HG03175 (cell line): ENCODE measurements around the gene SLC1A7.

Experiments
- ATAC-seq: cut with Tn5 transposase; IDR thresholded peaks from one replicate; pipeline ENCODE4 v1.9.1; 2021; ENCODE audit warnings: mild to moderate bottlenecking, moderate library complexity; ENCODE audit not compliant: unreplicated experiment

Gene SLC1A7

DNA sequence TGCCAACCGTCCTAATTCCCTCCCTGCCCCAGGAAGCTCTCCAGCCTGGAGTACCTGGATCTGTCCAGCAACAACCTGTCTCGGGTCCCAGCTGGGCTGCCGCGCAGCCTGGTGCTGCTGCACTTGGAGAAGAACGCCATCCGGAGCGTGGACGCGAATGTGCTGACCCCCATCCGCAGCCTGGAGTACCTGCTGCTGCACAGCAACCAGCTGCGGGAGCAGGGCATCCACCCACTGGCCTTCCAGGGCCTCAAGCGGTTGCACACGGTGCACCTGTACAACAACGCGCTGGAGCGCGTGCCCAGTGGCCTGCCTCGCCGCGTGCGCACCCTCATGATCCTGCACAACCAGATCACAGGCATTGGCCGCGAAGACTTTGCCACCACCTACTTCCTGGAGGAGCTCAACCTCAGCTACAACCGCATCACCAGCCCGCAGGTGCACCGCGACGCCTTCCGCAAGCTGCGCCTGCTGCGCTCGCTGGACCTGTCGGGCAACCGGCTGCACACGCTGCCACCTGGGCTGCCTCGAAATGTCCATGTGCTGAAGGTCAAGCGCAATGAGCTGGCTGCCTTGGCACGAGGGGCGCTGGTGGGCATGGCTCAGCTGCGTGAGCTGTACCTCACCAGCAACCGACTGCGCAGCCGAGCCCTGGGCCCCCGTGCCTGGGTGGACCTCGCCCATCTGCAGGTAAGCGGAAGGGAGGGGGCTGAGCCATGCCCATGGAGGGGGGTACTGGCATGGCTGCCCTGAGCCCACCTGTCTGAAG, 63.9 kb downstream of the SLC1A7 start:
- no peak for ATAC-seq

DNA sequence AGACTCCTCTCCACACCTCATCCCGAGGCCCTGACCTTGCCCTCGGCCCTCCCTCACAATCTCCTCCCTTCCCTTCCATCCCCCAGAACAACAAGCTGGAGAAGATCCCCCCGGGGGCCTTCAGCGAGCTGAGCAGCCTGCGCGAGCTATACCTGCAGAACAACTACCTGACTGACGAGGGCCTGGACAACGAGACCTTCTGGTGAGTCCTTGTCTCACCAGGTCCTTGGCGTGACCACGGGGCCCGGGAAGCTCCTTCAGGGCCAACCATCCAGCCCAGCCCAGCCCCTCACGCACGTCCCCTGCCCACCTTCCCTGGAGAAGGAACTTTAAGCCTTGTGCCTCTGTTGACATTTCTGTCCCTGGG, 64.9 kb downstream of the SLC1A7 start:
- ATAC-seq, result no peak

DNA sequence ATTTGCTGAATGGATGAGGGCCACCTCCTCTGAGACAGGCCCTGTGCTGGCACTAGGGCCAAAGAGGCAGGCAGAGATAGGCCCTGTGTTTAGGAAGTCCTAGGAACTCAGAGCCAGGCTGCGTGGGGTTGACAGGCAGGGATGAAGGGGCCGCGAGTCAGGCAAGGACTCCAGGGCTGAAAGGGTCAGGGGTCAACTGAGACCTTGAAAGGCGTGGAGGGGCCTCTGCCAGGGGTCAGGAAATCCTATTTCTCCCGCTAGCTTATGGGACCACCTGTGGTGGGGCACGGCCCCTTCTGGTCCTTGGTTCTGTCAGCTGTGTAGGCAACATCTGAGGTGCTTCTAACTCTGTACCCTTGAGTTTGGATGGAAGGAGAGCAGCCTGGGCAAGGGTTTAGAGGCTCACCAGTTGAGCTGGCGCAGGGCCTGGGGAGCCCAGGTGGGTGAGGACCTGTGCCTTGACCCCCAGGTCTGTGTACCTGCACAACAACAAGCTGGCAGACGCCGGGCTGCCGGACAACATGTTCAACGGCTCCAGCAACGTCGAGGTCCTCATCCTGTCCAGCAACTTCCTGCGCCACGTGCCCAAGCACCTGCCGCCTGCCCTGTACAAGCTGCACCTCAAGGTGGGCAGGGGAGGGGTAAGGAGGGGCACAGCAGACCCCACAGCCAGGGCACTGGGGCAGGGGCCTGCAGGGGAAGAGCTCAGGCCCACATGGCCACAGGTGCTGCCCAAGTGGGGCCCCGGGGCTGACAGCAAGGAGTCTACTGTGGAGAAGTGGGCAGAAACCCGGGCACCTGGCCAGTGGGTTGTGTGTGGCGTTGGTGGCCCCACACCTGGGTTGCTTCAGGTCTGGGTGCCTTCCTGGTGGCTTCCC, 65.5 kb downstream of the SLC1A7 start:
- ATAC-seq, result no peak

DNA sequence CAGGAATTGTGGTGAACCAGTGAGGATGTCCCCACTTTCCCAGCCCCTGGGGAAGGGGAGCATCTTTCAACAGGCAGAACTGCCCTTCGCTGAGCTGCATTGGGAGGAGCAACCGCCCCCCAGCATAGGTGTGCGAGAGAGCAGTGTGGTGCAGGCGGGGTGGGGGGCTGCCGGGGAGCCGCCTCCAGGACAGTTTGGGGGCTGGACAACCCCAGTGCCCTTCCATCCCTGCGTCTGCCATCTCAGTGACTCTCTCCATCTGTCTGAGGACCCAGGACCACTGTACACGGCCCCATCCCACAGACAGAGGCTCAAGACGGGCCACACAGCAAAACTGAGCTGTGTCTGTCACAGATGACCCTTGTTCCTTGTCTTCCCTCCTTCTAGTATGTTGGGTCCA, 66.3 kb downstream of the SLC1A7 start:
- no peak for ATAC-seq

DNA sequence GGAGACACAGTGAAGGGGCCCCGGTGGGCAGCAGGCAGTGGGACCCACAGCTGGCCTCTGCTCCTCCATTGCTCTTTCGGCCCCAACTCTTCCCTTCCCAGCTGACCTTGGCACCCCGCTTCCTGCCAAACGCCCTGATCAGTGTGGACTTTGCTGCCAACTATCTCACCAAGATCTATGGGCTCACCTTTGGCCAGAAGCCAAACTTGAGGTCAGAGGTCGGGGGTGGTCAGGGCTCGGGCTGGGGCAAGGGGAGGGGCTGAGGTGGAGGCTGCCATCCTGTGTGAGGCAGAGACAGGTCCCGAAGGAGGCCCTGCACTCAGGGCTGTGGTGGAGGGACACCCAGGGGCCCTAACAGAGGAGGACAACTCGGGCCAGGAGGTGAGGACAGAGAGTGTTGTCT, 66.7 kb downstream of the SLC1A7 start:
- ATAC-seq, result no peak

DNA sequence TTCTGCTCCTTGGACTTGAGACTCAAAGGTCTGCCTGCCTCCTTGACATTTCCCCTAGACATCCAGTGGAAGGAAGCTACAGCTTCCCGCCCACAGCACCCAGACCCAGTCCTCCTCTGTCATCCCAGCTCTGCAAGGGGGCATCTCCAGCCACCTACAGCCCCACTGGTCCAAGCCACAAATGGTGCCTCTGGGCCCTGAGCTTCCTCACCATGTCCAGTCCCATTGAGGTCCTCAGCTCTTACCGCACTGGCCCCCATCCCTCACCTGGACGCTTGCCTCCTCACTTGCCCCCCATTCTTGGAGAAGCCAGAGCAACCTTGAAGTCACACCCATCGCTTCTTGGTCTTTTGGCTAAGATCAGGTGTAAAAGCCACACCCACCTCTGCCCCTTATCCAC, 67.2 kb downstream of the SLC1A7 start:
- no peak for ATAC-seq

DNA sequence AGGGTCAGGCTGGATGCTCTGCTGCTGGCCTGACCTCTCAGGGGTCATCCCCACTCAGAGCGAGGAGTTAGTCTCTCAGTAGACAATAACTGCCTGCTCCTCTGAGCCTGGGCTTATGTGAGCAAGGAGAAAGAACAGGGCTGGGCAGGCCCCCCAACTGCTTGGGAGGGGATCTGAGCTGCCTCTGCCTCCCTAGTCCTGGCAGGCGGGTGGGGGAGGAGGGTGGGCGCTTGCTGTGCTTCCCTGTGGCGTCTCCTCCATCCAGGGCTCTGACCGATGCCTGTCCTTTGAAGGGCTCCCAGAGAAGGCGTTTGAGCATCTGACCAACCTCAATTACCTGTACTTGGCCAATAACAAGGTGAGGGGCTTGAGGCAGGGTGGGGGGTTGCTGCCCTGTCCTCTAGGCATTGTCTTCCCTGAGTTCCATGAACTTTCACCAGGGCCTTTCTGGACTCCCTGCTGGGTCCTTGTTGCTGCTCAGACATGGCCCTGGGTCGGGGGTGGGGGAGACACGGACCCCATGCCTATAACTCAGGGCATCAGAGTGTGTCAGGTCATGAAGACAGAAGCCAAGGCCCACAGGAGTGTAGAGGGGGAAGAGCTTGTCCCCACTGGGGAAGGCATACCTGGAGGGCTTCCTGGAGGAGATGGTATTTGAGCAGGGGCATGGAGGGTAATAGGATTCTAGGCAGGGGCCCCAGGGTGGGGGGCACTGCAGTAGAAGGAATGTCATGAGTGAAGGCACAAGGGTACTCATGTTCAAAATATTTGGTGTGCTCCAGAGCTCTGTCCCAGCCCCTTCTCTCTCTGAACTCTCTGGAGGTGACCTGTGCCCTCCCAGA, 67.9 kb downstream of the SLC1A7 start:
- ATAC-seq, result no peak

DNA sequence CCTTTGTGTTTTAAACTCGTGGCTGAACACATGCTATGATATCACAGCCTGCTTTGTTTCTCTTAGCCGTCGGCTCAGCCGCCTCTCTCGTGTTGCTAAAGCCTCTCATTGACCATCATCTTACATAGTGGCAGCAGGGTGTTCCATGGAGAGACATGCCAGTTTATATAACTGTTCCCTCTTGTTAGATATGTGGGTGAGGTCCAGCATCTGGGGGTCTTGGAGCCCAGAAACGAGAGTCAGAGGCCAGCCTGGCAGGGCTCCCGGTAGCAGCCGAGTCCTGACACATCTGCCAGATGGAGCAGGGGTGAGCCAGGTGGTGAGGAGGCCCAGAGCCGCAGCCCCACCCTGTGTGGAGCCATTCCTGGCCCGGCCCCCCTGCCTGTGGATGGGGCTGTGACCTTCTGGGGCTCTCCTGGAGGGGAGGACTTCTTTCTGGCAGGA, 68.5 kb downstream of the SLC1A7 start:
- ATAC-seq, result no peak

DNA sequence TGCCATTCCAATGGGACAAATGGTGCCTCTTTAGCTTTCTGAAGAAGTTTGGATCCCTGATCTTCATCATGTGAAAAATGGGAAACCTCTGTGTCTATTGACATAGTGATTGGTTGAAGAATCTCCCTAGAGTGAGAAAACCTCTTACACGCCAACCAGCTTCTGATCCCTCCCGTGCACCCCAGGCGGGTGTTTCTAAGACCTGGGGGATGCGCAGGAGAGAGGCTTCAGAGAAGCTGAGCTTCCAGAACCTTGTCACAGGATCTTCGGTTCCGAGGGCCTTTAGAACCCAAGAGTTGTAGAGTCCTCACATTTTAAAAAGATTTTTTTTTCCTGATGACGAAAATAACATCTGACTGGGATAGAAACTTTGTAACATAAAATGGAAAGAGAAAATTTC, 69.2 kb downstream of the SLC1A7 start:
- ATAC-seq, result no peak

DNA sequence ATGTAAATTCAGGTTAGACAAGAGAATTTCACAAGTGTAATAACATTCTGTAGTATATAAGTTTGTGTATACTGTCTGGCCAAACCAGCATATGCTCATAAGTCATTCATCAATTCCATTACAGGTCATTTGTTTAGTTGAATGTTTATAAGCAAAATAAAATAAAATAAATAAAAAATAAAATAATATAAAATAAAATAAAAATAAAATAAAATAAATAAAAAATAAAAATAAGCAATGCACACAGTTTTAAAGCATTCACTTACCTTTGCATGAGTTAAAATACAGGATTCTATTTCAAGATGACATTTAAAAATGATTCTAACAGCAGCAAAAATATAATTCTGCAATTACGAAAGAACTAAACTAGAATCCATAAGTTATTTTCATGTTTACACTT, 70.5 kb downstream of the SLC1A7 start:
- no peak for ATAC-seq

DNA sequence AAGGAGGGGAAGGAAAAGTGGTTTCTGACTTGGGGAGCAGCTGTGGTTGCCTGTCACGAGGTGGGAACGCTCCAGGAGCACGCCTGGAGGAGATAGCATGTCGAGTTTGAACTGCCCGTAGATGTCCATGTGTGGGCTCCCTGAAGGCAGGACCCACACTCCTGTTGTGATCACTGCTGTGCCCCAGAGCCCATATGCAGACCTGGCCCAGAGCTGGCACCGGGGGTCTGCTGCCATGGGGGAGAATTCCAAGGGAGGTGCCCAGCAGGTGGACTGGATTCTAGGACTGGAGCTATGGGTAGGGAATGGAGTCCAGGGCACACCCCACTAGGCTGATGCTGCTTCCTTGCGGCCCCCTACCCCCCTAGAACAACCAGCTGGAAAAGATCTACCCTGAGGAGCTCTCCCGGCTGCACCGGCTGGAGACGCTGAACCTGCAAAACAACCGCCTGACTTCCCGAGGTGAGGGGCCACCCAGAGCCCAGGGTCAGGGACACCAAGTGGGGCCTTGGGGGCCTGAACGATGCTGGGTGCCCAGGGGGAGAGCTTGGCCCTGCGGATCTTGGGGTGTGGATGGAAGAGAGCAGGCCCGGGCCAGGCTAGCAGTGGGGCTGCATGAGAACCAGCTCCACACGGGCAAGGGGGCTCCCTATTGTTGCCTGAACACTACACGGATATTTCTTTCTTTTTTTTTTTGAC, 71.1 kb downstream of the SLC1A7 start:
- no peak for ATAC-seq

DNA sequence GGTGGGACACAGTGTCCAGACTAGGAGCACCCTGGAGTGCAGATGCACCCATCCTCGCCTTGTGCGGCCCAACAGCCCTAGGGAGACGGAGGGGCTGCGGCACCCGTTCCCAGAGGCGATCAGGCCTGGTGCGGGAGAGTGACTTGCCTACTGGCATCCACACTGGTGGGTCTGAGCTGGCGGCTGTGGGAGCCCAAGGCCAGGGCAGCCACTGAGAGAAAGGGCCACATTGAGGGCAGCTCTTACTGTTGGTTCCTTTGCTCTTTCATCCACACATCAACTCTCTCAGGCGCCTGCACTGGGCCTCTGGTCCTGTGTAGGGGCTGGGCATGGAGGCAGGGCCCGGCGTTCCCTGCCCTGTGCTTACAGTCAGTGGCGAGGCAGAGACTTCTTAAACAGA, 71.8 kb downstream of the SLC1A7 start:
- no peak for ATAC-seq

DNA sequence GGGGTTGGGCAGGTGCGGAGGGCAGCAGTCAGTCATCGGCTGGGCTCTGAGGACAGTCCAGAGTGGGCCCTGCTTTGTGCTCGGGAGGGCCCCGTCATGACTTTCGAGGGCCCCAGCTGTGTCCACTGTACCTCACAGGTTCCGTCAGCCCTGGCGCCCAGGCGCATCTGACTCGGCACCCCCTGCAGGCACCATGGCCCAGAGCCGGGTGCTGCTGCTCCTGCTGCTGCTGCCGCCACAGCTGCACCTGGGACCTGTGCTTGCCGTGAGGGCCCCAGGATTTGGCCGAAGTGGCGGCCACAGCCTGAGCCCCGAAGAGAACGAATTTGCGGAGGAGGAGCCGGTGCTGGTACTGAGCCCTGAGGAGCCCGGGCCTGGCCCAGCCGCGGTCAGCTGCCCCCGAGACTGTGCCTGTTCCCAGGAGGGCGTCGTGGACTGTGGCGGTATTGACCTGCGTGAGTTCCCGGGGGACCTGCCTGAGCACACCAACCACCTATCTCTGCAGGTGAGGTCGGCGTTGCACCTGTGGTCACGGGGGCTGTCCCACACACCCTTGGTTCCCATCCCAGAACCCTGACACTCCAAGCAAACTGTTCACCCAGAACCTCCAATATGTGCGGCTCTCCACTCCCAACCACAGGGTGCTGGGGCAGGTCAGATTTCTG, 72.6 kb downstream of the SLC1A7 start:
- no peak for ATAC-seq

DNA sequence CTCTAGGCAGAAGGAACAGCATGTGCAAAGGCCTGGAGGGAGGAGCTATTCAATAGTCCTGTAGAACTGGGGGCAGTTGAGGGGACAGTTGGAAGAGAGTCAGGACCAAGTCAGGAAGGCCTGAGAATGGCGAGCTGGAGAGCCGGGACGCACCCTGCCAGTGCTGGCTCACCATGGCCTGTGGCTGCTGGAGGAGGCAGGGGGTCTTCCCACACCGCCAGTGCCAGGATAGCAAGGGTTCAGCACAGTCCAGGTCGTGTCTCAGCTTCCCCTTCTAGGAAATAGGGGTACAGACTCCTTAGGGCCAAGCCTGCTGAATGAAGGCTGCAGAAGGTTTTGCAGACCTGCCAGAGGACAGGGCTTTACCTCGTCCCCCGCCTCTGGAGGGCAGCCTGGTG, 73.2 kb downstream of the SLC1A7 start:
- ATAC-seq, result no peak

DNA sequence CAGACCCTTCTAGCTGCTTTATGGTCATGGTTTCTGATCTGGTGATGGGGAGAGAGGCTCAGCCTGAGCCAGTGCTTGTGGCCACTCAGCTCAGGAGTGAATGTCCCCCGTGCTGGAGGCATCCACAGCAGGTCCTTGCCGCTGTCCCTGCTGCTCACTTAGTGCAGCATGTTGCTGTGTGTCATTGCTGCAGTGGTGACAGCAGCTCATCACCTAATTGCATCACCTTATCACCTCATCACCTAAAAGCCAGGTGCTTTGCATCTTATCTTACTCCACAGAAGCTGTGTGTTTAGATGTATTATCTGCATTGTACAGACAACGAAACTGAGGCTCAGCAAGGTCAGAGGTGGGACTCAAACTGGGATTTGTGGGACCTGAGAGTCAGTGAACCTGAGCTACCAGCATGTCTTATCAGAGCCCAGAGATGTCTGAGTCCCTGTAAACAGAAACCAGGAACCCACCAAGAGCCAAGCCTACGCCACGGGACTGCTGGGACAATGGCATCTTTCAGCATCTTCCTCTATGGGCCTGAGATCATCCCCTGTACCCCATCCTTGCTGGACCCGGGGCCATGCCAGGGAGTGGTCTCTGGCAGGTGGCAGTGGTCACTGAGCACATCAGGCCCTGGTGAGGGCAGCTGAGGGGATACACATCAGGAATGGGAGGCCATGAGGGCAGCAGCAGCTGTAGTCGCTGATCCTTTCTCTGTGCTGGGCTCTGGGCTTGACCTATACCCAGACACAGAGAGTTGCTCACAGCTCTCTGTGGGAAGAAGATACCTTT, 73.9 kb downstream of the SLC1A7 start:
- no peak for ATAC-seq

DNA sequence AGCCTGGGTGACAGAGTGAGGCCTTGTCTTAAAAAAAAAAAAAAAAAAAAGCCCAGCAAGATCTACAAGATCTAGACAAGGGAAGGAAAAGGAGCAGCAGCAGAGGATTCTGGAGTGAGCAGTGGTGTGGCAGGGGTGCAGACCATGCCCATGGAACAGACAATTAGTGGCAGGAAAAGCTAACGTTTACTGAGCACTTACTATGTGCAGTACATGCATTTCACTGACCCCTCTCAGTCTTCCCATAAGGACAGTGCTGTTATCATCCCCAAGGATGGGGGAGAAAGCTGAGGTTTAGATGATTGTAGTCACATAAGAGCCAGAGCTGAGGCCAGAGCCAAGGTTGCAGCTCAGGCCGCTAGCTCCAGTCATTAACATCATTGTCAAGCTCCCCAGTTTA, 74.6 kb downstream of the SLC1A7 start:
- ATAC-seq, result no peak

DNA sequence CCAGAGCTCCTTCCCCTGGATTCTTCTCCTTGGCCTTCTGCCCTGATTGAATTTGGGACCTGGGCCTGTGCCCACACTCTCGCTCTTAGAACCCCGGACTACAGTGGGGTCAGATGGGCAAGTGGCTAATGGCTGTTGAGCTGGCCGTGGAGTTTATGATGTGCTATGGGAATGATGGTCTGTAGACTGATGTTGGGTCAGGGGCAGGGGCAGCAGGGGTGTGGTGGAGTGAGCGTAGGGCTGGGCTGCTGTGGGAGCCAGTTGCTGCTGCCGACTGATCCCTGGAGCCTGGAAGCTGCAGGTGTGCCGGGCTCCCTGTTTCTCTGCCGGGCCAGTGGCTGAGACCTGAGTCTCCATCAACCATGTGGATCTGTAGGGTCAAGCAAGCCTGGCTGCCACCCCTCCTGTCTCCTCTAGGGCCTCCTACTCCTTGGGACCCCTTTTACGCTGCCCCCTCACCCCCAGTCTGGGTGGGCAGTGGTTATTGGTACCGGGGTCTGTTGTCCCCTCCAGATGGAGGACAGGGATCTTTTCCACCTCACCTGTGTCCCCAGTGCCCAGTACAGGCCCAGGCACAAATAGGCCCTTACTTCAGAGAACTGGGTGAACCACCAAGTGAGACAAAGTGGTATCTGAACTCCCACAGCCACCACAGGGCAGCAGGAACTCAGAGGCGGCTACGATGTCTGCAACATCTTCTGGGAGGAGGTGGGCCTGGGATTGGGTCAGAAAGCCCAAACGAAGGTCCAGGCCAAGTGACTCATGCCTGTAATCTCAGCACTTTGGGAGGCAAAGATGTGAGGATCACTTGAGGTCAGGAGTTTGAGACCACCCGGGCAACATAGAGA, 75.3 kb downstream of the SLC1A7 start:
- no peak for ATAC-seq

DNA sequence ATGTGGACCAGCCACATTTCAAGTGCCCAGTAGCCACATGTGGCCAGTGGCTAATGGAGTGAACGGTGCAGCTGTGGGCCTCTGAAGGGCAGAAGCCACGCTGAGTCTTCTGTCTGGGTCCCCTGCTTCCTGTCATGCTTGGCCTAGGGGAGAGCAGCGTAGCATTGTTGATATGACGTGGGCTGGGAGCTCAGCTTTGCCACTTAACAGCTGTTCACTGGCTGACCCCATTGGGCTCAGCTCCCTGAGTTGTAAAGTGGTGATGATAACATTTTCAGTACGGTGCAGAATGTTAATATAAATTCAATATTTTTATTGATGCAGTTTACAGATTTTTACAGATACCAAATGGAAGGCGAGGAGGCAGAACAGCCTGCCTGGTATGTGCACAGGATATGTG, 76.0 kb downstream of the SLC1A7 start:
- ATAC-seq, result no peak

DNA sequence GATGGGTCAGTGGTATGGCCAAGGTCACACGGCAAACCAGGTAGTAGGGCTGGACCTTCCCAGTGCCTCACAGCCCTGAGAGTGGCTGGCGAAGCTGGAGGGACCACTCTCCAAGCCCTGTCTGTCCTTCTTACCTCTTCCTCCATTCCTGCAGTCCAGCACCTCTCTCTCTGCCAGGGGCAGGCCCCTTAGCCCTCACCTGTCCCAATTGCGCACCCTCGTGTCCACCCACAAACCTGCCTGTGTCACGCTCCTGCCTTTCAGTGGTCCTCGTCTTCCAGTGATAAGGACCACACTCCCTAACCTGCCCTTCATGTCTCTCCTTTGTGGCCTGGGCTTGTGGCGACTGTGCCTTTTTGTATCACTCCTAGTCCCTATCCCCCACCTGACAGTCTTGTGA, 77.0 kb downstream of the SLC1A7 start:
- no peak for ATAC-seq
